HT-29 (cell line): Measurements from ENCODE around the gene NCBP1. TPM values are rescaled to one million over a fixed set of nuclear protein-coding genes. Genes with fewer than 3 reads are reported as not detected.
A peak's percentile ranks its signal among the peaks of the same experiment; 100 is the strongest.

Experiments used
- DNase-seq: peaks from one replicate; pipeline ENCODE4 v3.0.0-alpha.2; 2015; ENCODE audit warnings: low spot score
- total RNA-seq: library from RNA; depleted of rRNA; stranded (reverse); fragments of >200 nt; shearing (Covaris generic); gene quantifications from 2 replicates; pipeline ENCODE4 v1.2.3, GENCODE V29; 2014; rRNA removed

The NCBP1 gene
- total RNA-seq, 1 experiment from 2014 or later = 27.9 TPM

DNA sequence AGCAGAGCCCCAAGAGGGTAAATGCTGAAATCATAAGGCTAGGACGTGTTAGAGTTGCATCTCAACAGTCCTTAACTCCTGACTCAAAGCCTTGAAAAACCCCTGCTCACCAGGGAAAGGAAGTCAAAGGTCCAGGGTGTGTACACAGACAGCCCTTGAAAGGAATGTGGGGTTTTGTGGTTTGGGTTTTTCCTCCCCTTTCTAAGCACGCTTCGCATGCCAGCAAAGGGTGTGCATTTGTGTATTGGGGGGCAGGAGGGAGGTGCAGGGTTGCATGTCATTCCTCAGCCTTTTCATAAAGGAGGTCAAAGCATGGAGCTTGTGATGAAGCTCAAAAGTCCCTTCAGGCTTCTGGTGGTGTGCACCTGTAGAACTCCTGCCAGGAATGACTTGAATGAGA is 80.8 kb downstream of the NCBP1 start:
- peak; percentile 94 for DNase-seq

DNA sequence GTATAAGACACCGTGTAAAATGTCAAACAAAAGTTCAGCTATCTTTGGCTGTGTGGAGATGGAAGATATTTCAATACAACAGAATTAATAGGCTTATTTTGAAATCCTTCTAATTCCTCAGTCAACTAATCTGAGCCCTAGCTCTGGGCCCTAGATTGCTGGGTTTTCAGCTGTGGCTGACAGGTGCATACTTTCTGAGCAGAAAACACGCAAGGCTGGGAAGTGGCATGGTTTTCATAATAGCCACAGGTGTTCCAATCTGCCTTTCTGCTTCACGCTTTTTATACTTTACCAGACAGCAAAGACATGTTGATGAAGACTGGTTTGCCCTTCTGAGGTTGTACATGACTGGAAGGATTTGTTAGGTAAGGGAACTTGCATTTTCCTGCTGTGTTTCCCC is 84.2 kb downstream of the NCBP1 start:
- no peak for DNase-seq

DNA sequence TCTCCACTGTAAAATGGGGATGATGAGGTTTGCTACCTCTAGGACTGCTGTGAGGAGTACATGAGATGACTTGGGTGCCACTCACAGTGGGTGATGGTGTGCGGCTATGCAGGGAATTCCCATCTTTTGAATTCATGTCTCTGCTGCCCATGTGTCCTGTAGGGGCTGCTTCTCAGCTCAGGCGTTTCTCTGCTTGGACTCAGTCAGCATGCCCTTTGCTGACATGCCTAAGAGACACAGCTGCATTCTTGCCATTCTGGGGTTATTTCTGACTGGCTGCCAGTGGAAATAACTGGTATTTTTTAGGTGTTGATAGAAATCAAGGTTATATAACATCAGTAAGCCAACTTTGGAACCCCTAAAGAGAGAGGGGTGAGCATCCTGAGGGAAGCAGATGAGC is 87.8 kb downstream of the NCBP1 start:
- no peak for DNase-seq

DNA sequence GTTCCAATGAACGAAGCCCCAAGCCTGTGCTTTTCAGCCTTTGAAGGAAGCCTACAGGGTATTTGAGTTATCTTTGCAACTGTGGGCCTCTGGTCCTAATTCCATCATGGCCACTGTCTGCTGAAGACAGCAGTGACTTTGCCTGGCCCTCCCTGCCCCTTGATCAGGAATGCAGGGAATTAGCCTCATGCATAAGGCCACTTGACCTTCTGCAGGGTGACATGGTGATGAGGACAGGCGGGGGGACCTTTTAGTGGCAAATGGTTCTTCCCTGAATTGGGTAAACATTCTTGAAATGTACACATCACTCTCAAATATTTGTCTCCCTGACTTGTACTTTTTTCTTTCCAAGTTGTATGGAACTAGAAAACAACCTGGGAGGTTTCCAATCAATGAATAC is 88.7 kb downstream of the NCBP1 start:
- no peak for DNase-seq

Other genes with a start within 250 kb of the NCBP1 start
- 7.3 and 8.7 TPM in 2 replicates for gene TDRD7, start 221.7 kb upstream of the NCBP1 start, total RNA-seq
- not detected in 2 replicates for gene TMOD1, start 132.2 kb upstream of the NCBP1 start, total RNA-seq
- gene TSTD2, start 453 bp upstream of the NCBP1 start, total RNA-seq = 10.0 and 10.6 TPM in 2 replicates
- gene XPA, start 63.5 kb downstream of the NCBP1 start, total RNA-seq = 5.7 and 7.1 TPM in 2 replicates
- not detected in 2 replicates for gene FOXE1, start 219.4 kb downstream of the NCBP1 start, total RNA-seq